ENCODE data around the gene TBX21. TPM values are rescaled to one million over a fixed set of nuclear protein-coding genes. Genes with fewer than 3 reads are reported as not detected.

TBX21 gene
- total RNA-seq, 1 experiment from 2014 or later = 0.20 TPM

- intact Hi-C loops (cut with micrococcal nuclease) = no loop called here
- CTCF ChIA-PET = interaction anchor here (1.0 to 3.0 kb wide), 2 partner anchors 8 to 10 kb away, joined by 3 to 13 read pairs; no protein-coding TSS in a partner anchor
- Histone ChIP-seq H3K9me2 (ENCODE audit: insufficient read depth) (no peaks in the 10 kb centered on the region), H4K20me1 (ENCODE audit: insufficient read depth) (no peaks in the 10 kb centered on the region), H3K4me2 (ENCODE audit: low read length) (no peak overlapping the region), H3K9ac (ENCODE audit: low read length) (no peak overlapping the region), H3K27me3 (ENCODE audit: insufficient read depth, low read length) (no peaks in the 10 kb centered on the region; the same call in 1 of the 2 replicates), H3K79me2 (ENCODE audit: insufficient read depth, low read length) (no peaks in the 10 kb centered on the region), H2AFZ (ENCODE audit: low read depth, low read length, poor library complexity, severe bottlenecking) (no peak overlapping the region), H3K36me3 (ENCODE audit: control insufficient read depth in 1 of 2, insufficient read depth in 2 of 2, low read length in 2 of 2) (no peaks in the 10 kb centered on the region), H3K9me3 (ENCODE audit: control insufficient read depth in 1 of 2, insufficient read depth in 1 of 2, low read depth in 1 of 2, low read length in 2 of 2) (no peaks in the 10 kb centered on the region), H3K27ac (ENCODE audit: low read depth, low read length) (no peak overlapping the region), H3K4me3 (replicated peaks in 1 of 2; ENCODE audit: low read depth in 1 of 2, low read length in 2 of 2) (no peak overlapping the region), H3K4me1 (ENCODE audit: control insufficient read depth in 1 of 2, insufficient read depth in 2 of 2, low read length in 2 of 2) (peaks cover 0 to 9% of the 10 kb centered on the region in 2 experiments; a peak in 2 of 4 replicates)
- TF ChIP-seq EGR1 (IDR thresholded peaks at IDR 0.05; ENCODE audit: low read depth) = no peak
- TF ChIP-seq MAX (IDR thresholded peaks at IDR 0.05) = no peak
- no peak for TF ChIP-seq POLR2AphosphoS5 (IDR thresholded peaks at IDR 0.05; ENCODE audit: low read depth, low read length)
- POLR2A ChIA-PET = no interaction called here
- RAD21 ChIA-PET (ENCODE audit: low non-redundant PET in 1 of 2, low total read pairs in 2 of 2, uncharacterized antibody in 2 of 2, unreplicated experiment in 2 of 2) = no interaction called here
- no peak for DNase-seq (ENCODE audit: low read depth, low spot score)
- BruUV-seq (replicated peaks) = no TSS peak
- no peak for ATAC-seq
Observed at GRCh38 chr17:47707056-47707804, 25.8 kb upstream of the TBX21 start.

- Histone ChIP-seq H4K20me1 (ENCODE audit: insufficient read depth) (no peaks in the 10 kb centered on the region), H3K4me2 (ENCODE audit: low read length) (no peak overlapping the region), H3K9me3 (ENCODE audit: control insufficient read depth in 1 of 2, insufficient read depth in 1 of 2, low read depth in 1 of 2, low read length in 2 of 2) (no peaks in the 10 kb centered on the region), H3K9me2 (ENCODE audit: insufficient read depth) (no peaks in the 10 kb centered on the region), H3K4me1 (ENCODE audit: control insufficient read depth in 1 of 2, insufficient read depth in 2 of 2, low read length in 2 of 2) (peaks cover 0 to 9% of the 10 kb centered on the region in 2 experiments; a peak in 2 of 4 replicates), H3K9ac (ENCODE audit: low read length) (no peak overlapping the region), H3K27ac (ENCODE audit: low read depth, low read length) (no peak overlapping the region), H2AFZ (ENCODE audit: low read depth, low read length, poor library complexity, severe bottlenecking) (no peak overlapping the region), H3K4me3 (replicated peaks in 1 of 2; ENCODE audit: low read depth in 1 of 2, low read length in 2 of 2) (no peak overlapping the region), H3K27me3 (ENCODE audit: insufficient read depth, low read length) (peaks cover 2% of the 10 kb centered on the region; the same call in 1 of the 2 replicates), H3K36me3 (ENCODE audit: control insufficient read depth in 1 of 2, insufficient read depth in 2 of 2, low read length in 2 of 2) (no peaks in the 10 kb centered on the region), H3K79me2 (ENCODE audit: insufficient read depth, low read length) (no peaks in the 10 kb centered on the region)
- BruUV-seq (replicated peaks) = no TSS peak
- ATAC-seq (no peak), DNase-seq (ENCODE audit: low read depth, low spot score) (no peak)
- ChIA-PET POLR2A (no interaction called here), RAD21 (ENCODE audit: low non-redundant PET in 1 of 2, low total read pairs in 2 of 2, uncharacterized antibody in 2 of 2, unreplicated experiment in 2 of 2) (no interaction called here), CTCF (interaction anchor here (1.0 to 3.0 kb wide), 2 partner anchors 9 to 10 kb away, joined by 3 to 13 read pairs; no protein-coding TSS in a partner anchor)
- TF ChIP-seq ELF1 (IDR thresholded peaks at IDR 0.05; ENCODE audit: borderline replicate concordance, low read depth) = no peak
- no peak for TF ChIP-seq CTCF (IDR thresholded peaks at IDR 0.05 in 2 of 3, conservative IDR thresholded peaks at IDR 0.05 in 1 of 3; ENCODE audit: borderline replicate concordance in 1 of 3, insufficient read depth in 1 of 3, low read depth in 2 of 3, low read length in 2 of 3)
- no peak for TF ChIP-seq SIN3A (IDR thresholded peaks at IDR 0.05; ENCODE audit: low read depth)
- intact Hi-C loops (cut with micrococcal nuclease) = no loop called here
Observed at GRCh38 chr17:47707884-47708283, 25.2 kb upstream of the TBX21 start.
